KMS-11 (cell line): ENCODE results near the gene IFI27L2.

ENCODE experiments used
- H2AFZ ChIP-seq: fragments of 200-600 bp; sonication (generic); 2 replicates; pipeline ENCODE4 v1.6.1; 2016; ENCODE audit warnings: antibody characterized with exemption, mixed run types, low read depth
- H3K27ac ChIP-seq: fragments of 200-600 bp; sonication (generic); 2 replicates; pipeline ENCODE4 v1.6.1; 2016; ENCODE audit warnings: mild to moderate bottlenecking, mixed run types
- H3K27me3 ChIP-seq: fragments of 200-600 bp; sonication (generic); 2 replicates; pipeline ENCODE4 v1.6.1; 2017; ENCODE audit warnings: mild to moderate bottlenecking, low read depth, mixed run types, moderate library complexity; ENCODE audit not compliant: insufficient read depth
- H3K36me3 ChIP-seq: fragments of 200-600 bp; sonication (generic); 2 replicates; pipeline ENCODE4 v1.6.1; 2017; ENCODE audit warnings: mild to moderate bottlenecking, mixed run types; ENCODE audit not compliant: insufficient read depth
- H3K4me1 ChIP-seq: fragments of 200-600 bp; sonication (generic); 2 replicates; pipeline ENCODE4 v1.6.1; 2016; ENCODE audit warnings: mild to moderate bottlenecking, low read depth, mixed run types; ENCODE audit not compliant: poor library complexity, severe bottlenecking
- H3K4me2 ChIP-seq: fragments of 200-600 bp; sonication (generic); 2 replicates; pipeline ENCODE4 v1.7.0; 2016; ENCODE audit warnings: mild to moderate bottlenecking, mixed run types
- H3K4me3 ChIP-seq: fragments of 200-600 bp; sonication (generic); IDR thresholded peaks from 2 replicates; pipeline ENCODE4 v1.6.1; 2017; ENCODE audit warnings: low read depth, low read length, mixed read lengths; ENCODE audit not compliant: insufficient read depth
- H3K79me2 ChIP-seq: fragments of 200-600 bp; sonication (generic); 2 replicates; pipeline ENCODE4 v1.6.1; 2016; ENCODE audit warnings: low read depth, mixed run types; ENCODE audit not compliant: insufficient read depth
- H3K9ac ChIP-seq: fragments of 200-600 bp; sonication (generic); 2 replicates; pipeline ENCODE4 v1.6.1; 2016; ENCODE audit warnings: mild to moderate bottlenecking, mixed run types
- H4K20me1 ChIP-seq: fragments of 200-600 bp; sonication (generic); 2 replicates; pipeline ENCODE4 v1.6.1; 2016; ENCODE audit warnings: mild to moderate bottlenecking, mixed run types; ENCODE audit not compliant: insufficient read depth
- CTCF ChIP-seq: fragments of 200-600 bp; sonication (generic); conservative IDR thresholded peaks from 2 replicates; pipeline ENCODE4 v1.6.1; 2017; ENCODE audit warnings: low read depth, mild to moderate bottlenecking, antibody characterized with exemption, low read length, moderate library complexity, mixed read lengths

IFI27L2 gene

GRCh38 chr14:94129111-94129757, at the start of gene IFI27L2:
Gene IFI27L2 (minus strand): TSS chr14:94129604. CDS start chr14:94129564, 40 bp downstream.
- H3K27ac ChIP-seq: no peak within 1 kb of the TSS
- H3K79me2 ChIP-seq: no peaks in the 10 kb centered on the region
- H3K4me2 ChIP-seq: peak within 1 kb of the TSS; percentile 81
- no peaks in the 10 kb centered on the region for H3K27me3 ChIP-seq
- peak within 1 kb of the TSS; percentile 91 for H2AFZ ChIP-seq
- H3K9ac ChIP-seq: peak within 1 kb of the TSS; percentile 42; the same call in 1 of the 2 replicates
- no peaks in the 10 kb centered on the region for H4K20me1 ChIP-seq
- no peak; the same call in 1 of the 2 replicates for TF ChIP-seq CTCF
- no peaks in the 10 kb centered on the region for H3K36me3 ChIP-seq
- H3K4me1 ChIP-seq: peaks cover 4% of the 10 kb centered on the region
- H3K4me3 ChIP-seq: no peak within 1 kb of the TSS

GRCh38 chr14:94177806-94178205, 48.4 kb upstream of the IFI27L2 start:
- Histone ChIP-seq H3K79me2 (no peaks in the 10 kb centered on the region), H3K9ac (no peak overlapping the region), H3K36me3 (no peaks in the 10 kb centered on the region), H3K4me2 (no peak overlapping the region), H4K20me1 (no peaks in the 10 kb centered on the region), H3K27me3 (no peaks in the 10 kb centered on the region), H3K4me1 (peaks cover 15% of the 10 kb centered on the region), H2AFZ (no peak overlapping the region), H3K27ac (no peak overlapping the region), H3K4me3 (no peak overlapping the region)
- TF ChIP-seq CTCF: no peak

GRCh38 chr14:94176808-94177207, 47.4 kb upstream of the IFI27L2 start:
- Histone ChIP-seq H2AFZ (no peak overlapping the region), H3K36me3 (no peaks in the 10 kb centered on the region), H3K4me1 (peaks cover 14% of the 10 kb centered on the region), H3K27me3 (no peaks in the 10 kb centered on the region), H3K79me2 (no peaks in the 10 kb centered on the region), H3K4me3 (no peak overlapping the region), H4K20me1 (no peaks in the 10 kb centered on the region), H3K4me2 (no peak overlapping the region), H3K9ac (no peak overlapping the region), H3K27ac (no peak overlapping the region)
- no peak for TF ChIP-seq CTCF

- Histone ChIP-seq H3K27ac (no peak overlapping the region), H2AFZ (no peak overlapping the region), H3K27me3 (no peaks in the 10 kb centered on the region), H3K36me3 (no peaks in the 10 kb centered on the region), H3K4me2 (no peak overlapping the region), H4K20me1 (no peaks in the 10 kb centered on the region), H3K9ac (no peak overlapping the region), H3K4me1 (peaks cover 6% of the 10 kb centered on the region), H3K4me3 (no peak overlapping the region), H3K79me2 (no peaks in the 10 kb centered on the region)
- no peak for TF ChIP-seq CTCF
Observed at GRCh38 chr14:94175747-94176146, 46.3 kb upstream of the IFI27L2 start.
